Lung (tissue), 12 donors: ENCODE measurements around the gene TRPC4. TPM values are rescaled to one million over a fixed set of nuclear protein-coding genes. Genes with fewer than 3 reads are reported as not detected.
"Not testable (repeated sequence)": the region's sequence is repeated elsewhere in the genome, so short reads cannot be mapped to it uniquely, and the experiment has no call there.

Source experiments
- ATAC-seq: fragments of 200-7000 bp; cut with Tn5 transposase; one replicate; pipeline ENCODE4 v1.9.1; 2020; ENCODE audit warnings: moderate number of reproducible peaks; ENCODE audit not compliant: insufficient read depth, low FRiP score
- DNase-seq, 3 donors: peaks; one replicate each; pipeline ENCODE4 v3.0.0-alpha.2; 2013 to 2017
- H3K27ac ChIP-seq, 2 donors: one replicate each; pipeline ENCODE4 v1.5.1; 2013; ENCODE audit warnings: mild to moderate bottlenecking in 2 of 2, moderate library complexity in 2 of 2, control low read depth in 1 of 2, inconsistent platforms in 1 of 2, low read depth in 1 of 2, low read length in 1 of 2
- H3K27me3 ChIP-seq, 3 donors: one replicate each; pipeline ENCODE4 v1.5.1; 2013; ENCODE audit warnings: low read length in 2 of 3; ENCODE audit not compliant: control insufficient read depth in 3 of 3, insufficient read depth in 3 of 3
- H3K36me3 ChIP-seq, 4 donors: one replicate each; pipeline ENCODE4 v1.5.1; 2013; ENCODE audit warnings: low read length in 4 of 4, mild to moderate bottlenecking in 1 of 4, moderate library complexity in 1 of 4; ENCODE audit not compliant: control insufficient read depth in 4 of 4, insufficient read depth in 4 of 4
- H3K4me1 ChIP-seq, 5 donors: one replicate each; pipeline ENCODE4 v1.5.1; 2013; ENCODE audit warnings: low read length in 5 of 5, mild to moderate bottlenecking in 2 of 5, moderate library complexity in 1 of 5; ENCODE audit not compliant: control insufficient read depth in 5 of 5, insufficient read depth in 5 of 5
- H3K4me3 ChIP-seq: one replicate; pipeline ENCODE4 v1.5.1; 2013; ENCODE audit warnings: mild to moderate bottlenecking, control low read depth, moderate library complexity
- H3K9ac ChIP-seq, 2 donors: one replicate each; pipeline ENCODE4 v1.5.1; 2013; ENCODE audit warnings: low read length in 2 of 2, control low read depth in 1 of 2; ENCODE audit not compliant: insufficient read depth in 1 of 2
- H3K9me3 ChIP-seq, 4 donors: one replicate each; pipeline ENCODE4 v1.5.1; 2013; ENCODE audit warnings: low read length in 3 of 4, mild to moderate bottlenecking in 1 of 4, moderate library complexity in 1 of 4; ENCODE audit not compliant: control insufficient read depth in 4 of 4, insufficient read depth in 3 of 4
- WGBS, 2 donors: extraction: QIAGEN DNeasy Blood & Tissue Kit; methylation state at CpG; one replicate each; pipeline ENCODE4 v1.1.7; 2013; 5-methylcytosine and 5-hydroxymethylcytosine counted together
- polyA plus RNA-seq, 2 donors: library from polyadenylated mRNA; stranded (reverse); fragments of 200-250 nt; gene quantifications; one replicate each; pipeline ENCODE4 v1.2.1, GENCODE V29; 2013
- total RNA-seq, 2 donors: library from RNA; depleted of rRNA in 1 of 2; stranded (reverse); fragments of >200 nt in 1 of 2; gene quantifications; one replicate each; pipeline ENCODE4 v1.2.1, GENCODE V29; 2014 to 2021
- TF ChIP-seq, protein P1 (sequence below): IDR thresholded peaks from 2 replicates; pipeline ENCODE4 v1.5.1; 2012; ENCODE audit warnings: mild to moderate bottlenecking; ENCODE audit errors: control extremely low read depth, extremely low read depth
- donor health status: control.
- donor health status: control.
- donor health status: Bipolar disorder and iron deficiency.
- donor health status: healthy.
- donor health status: DM: yes; HTN: yes; CAD: no.

Gene TRPC4
- total and polyA plus RNA-seq, 4 donors = 0.28 to 3.1 (median 0.94) TPM

DNA sequence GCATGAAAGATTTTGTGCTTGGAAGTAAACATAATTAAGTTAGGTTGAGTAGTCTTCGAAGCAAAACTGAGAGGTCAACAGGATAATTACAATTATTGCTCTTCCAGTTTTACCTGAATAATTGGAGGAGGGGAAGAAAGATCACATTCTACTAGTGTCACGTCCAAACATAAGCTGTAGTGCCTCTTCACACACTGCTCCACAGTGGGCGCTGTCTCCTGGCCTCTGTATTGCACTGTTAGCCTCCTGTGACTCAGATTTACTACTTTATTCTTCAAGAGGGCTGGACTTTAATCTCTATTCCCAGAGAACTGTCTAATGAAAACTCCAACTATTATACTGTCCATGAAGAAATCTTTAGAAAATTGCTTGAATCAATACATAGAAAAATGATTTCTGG, 62.9 kb downstream of the TRPC4 start:
- Histone ChIP-seq H3K4me1 (no peaks in the 10 kb centered on the region), H3K27ac (no peak overlapping the region), H3K4me3 (no peak overlapping the region), H3K9me3 (peaks cover 0 to 4% (median 0%) of the 10 kb centered on the region in 4 donors), H3K9ac (no peak overlapping the region), H3K27me3 (peaks cover 0 to 2% (median 0%) of the 10 kb centered on the region in 3 donors), H3K36me3 (no peaks in the 10 kb centered on the region)
- no peak for ATAC-seq
- DNase-seq = no peak
- 72 to 78% methylated on average over 3 of the region's 3 CpGs for WGBS, 2 donors
- TF ChIP-seq, protein P1, sequence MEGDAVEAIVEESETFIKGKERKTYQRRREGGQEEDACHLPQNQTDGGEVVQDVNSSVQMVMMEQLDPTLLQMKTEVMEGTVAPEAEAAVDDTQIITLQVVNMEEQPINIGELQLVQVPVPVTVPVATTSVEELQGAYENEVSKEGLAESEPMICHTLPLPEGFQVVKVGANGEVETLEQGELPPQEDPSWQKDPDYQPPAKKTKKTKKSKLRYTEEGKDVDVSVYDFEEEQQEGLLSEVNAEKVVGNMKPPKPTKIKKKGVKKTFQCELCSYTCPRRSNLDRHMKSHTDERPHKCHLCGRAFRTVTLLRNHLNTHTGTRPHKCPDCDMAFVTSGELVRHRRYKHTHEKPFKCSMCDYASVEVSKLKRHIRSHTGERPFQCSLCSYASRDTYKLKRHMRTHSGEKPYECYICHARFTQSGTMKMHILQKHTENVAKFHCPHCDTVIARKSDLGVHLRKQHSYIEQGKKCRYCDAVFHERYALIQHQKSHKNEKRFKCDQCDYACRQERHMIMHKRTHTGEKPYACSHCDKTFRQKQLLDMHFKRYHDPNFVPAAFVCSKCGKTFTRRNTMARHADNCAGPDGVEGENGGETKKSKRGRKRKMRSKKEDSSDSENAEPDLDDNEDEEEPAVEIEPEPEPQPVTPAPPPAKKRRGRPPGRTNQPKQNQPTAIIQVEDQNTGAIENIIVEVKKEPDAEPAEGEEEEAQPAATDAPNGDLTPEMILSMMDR = no peak

DNA sequence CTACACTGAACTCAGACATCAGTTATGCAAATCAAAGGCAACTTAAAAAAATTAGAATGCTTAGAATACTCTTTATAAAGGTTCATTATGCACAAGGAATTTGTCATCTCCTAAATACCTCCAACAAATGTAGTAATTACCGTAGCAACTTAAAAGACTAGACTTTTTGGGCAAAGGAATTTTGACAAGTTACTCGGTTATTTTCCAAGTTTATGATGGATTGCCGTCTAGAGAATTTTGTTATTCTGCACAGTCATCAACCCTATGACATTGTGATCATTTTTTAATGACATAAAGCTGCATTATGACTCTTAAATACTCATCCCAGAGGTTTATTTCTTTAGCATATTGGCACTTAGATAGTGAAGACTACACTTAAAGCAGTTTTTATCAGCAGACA, 71.9 kb downstream of the TRPC4 start:
- DNase-seq (no peak), ATAC-seq (no peak)
- WGBS, 2 donors = 77 to 84% methylated on average over 3 of the region's 3 CpGs
- Histone ChIP-seq H3K4me1 (no peaks in the 10 kb centered on the region), H3K36me3 (no peaks in the 10 kb centered on the region), H3K27me3 (no peaks in the 10 kb centered on the region), H3K9ac (no peak overlapping the region), H3K4me3 (no peak overlapping the region), H3K27ac (no peak overlapping the region), H3K9me3 (no peaks in the 10 kb centered on the region)
- TF ChIP-seq, protein P1 = no peak

DNA sequence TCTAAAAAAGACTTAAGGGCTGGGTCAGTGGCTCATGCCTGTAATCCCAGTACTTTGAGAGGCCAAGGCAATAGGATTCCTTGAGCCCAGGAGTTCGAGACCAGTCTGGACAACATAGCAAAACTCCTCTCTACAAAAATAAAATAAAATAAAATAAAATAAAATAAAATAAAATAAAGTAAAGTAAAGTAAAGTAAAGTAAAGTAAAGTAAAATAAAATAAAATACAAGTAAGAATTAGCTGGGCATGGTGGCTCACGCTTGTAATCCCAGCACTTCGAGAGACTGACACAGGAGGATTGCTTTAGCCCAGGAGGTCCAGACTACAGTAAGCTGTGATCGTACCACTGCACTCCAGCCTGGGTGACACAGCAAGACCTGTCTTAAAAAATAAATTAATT, 72.8 kb downstream of the TRPC4 start:
- not testable (repeated sequence) for H3K4me3 ChIP-seq, DNase-seq, ATAC-seq, H3K27me3 ChIP-seq, H3K9ac ChIP-seq, H3K36me3 ChIP-seq, H3K9me3 ChIP-seq, H3K27ac ChIP-seq, H3K4me1 ChIP-seq
- 92 to 93% methylated on average over 4 of the region's 4 CpGs for WGBS, 2 donors

DNA sequence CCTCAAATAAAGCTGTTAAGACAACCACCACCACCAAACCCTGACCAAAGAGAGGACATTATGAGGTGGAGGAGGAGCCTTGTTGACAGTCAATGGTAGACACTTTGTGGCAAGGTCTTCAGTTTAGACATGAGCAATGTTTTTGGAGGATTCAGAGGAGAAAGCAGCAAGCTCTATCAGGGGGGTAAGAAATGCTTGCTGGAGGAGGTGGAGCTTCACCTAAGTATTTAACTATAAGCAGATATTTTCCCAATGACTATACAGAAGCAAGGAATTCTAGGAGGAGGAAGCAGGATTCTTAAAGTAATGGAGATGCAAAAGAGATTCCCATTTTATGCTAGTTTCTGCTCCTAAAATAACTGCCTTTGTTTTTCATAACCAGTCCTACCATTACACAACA, 74.2 kb downstream of the TRPC4 start:
- Histone ChIP-seq H3K9me3 (no peaks in the 10 kb centered on the region), H3K27me3 (no peaks in the 10 kb centered on the region), H3K4me1 (no peaks in the 10 kb centered on the region), H3K27ac (no peak overlapping the region), H3K36me3 (no peaks in the 10 kb centered on the region), H3K9ac (no peak overlapping the region), H3K4me3 (no peak overlapping the region)
- DNase-seq (no peak), ATAC-seq (no peak)
- TF ChIP-seq, protein P1 = no peak
